K562 (cell line): ENCODE measurements around the gene HOXB1. TPM values are rescaled to one million over a fixed set of nuclear protein-coding genes. Genes with fewer than 3 reads are reported as not detected.
A peak's percentile ranks its signal among the peaks of the same experiment; 100 is the strongest.

Experiments used
- CAMTA2 ChIP-seq: fragments of 250-450 bp; sonication (Bioruptor Pico); conservative IDR thresholded peaks from 2 replicates; pipeline ENCODE4 v1.5.1; 2022
- CBFA2T3 ChIP-seq: fragments of 450-650 bp; IDR thresholded peaks from 2 replicates; pipeline ENCODE4 v1.6.1; 2017
- ETV5 ChIP-seq: sonication (generic); formaldehyde crosslinking; IDR thresholded peaks from 2 replicates; pipeline ENCODE4 v1.4.0; 2020; ENCODE audit warnings: low read depth, mild to moderate bottlenecking, missing genetic modification reagents
- GABPA ChIP-seq: fragments of 200-800 bp; sonication (Bioruptor generic); conservative IDR thresholded peaks from 2 replicates; pipeline ENCODE4 v1.6.1; 2016; ENCODE audit warnings: low read depth, missing genetic modification characterization, missing compliant biosample characterization
- GTF2E2 ChIP-seq: fragments of 200-800 bp; sonication (Bioruptor generic); IDR thresholded peaks from 2 replicates; pipeline ENCODE4 v1.6.1; 2016; ENCODE audit warnings: missing genetic modification characterization, missing compliant biosample characterization
- JUN ChIP-seq, 2 experiments: sonication (generic) in 1 of 2; formaldehyde crosslinking in 1 of 2; IDR thresholded peaks; 2 replicates each; pipeline versions ENCODE4 v1.6.1 to v1.8.0; 2012 to 2022; ENCODE audit warnings: borderline replicate concordance in 2 of 2, mild to moderate bottlenecking in 2 of 2, improper control_type of control experiment in 1 of 2, low read depth in 1 of 2, low read length in 1 of 2, missing genetic modification reagents in 1 of 2
- MAZ ChIP-seq, 2 experiments: fragments of 450-650 bp in 1 of 2; sonication (generic) in 1 of 2; formaldehyde crosslinking; IDR thresholded peaks in 1 of 2; conservative IDR thresholded peaks in 1 of 2; 2 replicates each; pipeline versions ENCODE4 v1.4.0 to v1.5.0; 2020; ENCODE audit warnings: mild to moderate bottlenecking in 1 of 2, missing genetic modification reagents in 1 of 2
- MLLT1 ChIP-seq, 2 experiments: fragments of 450-650 bp; IDR thresholded peaks; 2 replicates each; pipeline ENCODE4 v1.6.1; 2016
- TAL1 ChIP-seq: fragments of 450-650 bp; IDR thresholded peaks from 2 replicates; pipeline ENCODE4 v1.6.1; 2016; ENCODE audit warnings: mild to moderate bottlenecking
- TFAP4 ChIP-seq: sonication (generic); formaldehyde crosslinking; IDR thresholded peaks from 2 replicates; pipeline ENCODE4 v1.8.0; 2022; ENCODE audit warnings: missing genetic modification reagents, mild to moderate bottlenecking, moderate library complexity, borderline replicate concordance
- ZC3H11A ChIP-seq: IDR thresholded peaks from 2 replicates; pipeline ENCODE4 v1.6.1; 2012; ENCODE audit warnings: low read depth, low read length, improper control_type of control experiment
- ZEB2 ChIP-seq: fragments of 450-650 bp; IDR thresholded peaks from 2 replicates; pipeline ENCODE4 v1.6.1; 2016
- ZNF318 ChIP-seq, 2 experiments: fragments of 450-650 bp; IDR thresholded peaks; 2 replicates each; pipeline ENCODE4 v1.6.1; 2016; ENCODE audit warnings: mild to moderate bottlenecking in 2 of 2, borderline replicate concordance in 1 of 2, low read depth in 1 of 2, moderate library complexity in 1 of 2
- polyA plus RNA-seq, 8 experiments: library from polyadenylated mRNA; depleted of rRNA in 4 of 8; stranded (reverse) in 5 of 8; unstranded in 3 of 8; fragments of >200 nt; fragmentation: Nextera tagmentation in 2 of 8; fragmentation: Illumina TruSeq in 1 of 8; extraction: Ambion mirVana in 2 of 8; extraction: Trizol in 1 of 8; gene quantifications; 2 replicates each; pipeline versions ENCODE4 v1.2.1 to v1.2.3, GENCODE V29; 2011 to 2014; ENCODE audit warnings: inconsistent platforms in 1 of 8, missing spikeins in 1 of 8
- total RNA-seq, 7 experiments: library from RNA; depleted of rRNA in 6 of 7; stranded (reverse); fragments of >200 nt in 6 of 7; fragmentation: Illumina TruSeq in 2 of 7; extraction: Trizol in 2 of 7; gene quantifications; 2 replicates each; pipeline versions ENCODE4 v1.2.1 to v1.2.3, GENCODE V29; 2011 to 2021; ENCODE audit warnings: low replicate concordance in 1 of 7

Gene HOXB1
- total and polyA plus RNA-seq, 9 of the 15 experiments (the other 6 are each of a cell fraction or from before 2014, with no cell fraction given) = 0.04 TPM; not detected in 8

GRCh38 chr17:48483471-48484131 lies 47.2 kb downstream of the HOXB1 start (continued):
- TF ChIP-seq ZNF318 (IDR thresholded peaks at IDR 0.05; ENCODE audit: borderline replicate concordance in 1 of 2, low read depth in 1 of 2) = peak in 1 of 2 experiments; percentile 85; a peak in 2 of 4 replicates
- TF ChIP-seq ZC3H11A = no peak
- peak; percentile 56; the same call in 1 of the 2 replicates for TF ChIP-seq JUN (IDR thresholded peaks at IDR 0.05; ENCODE audit: borderline replicate concordance, low read depth, low read length)
- no peak for TF ChIP-seq JUN (CRISPR knock-in tag; IDR thresholded peaks at IDR 0.05; ENCODE audit: borderline replicate concordance)
- TF ChIP-seq CAMTA2 (CRISPR knock-in tag) = no peak
- peak in 1 of 2 experiments; percentile 73; a peak in 1 of 4 replicates for TF ChIP-seq MLLT1 (IDR thresholded peaks at IDR 0.05)
- peak; percentile 72; the same call in 1 of the 2 replicates for TF ChIP-seq ZEB2
- no peak for TF ChIP-seq MAZ (CRISPR knock-in tag; conservative IDR thresholded peaks at IDR 0.05 in 1 of 2, IDR thresholded peaks at IDR 0.05 in 1 of 2)
- TF ChIP-seq GABPA (tag) = peak; percentile 46; the same call in 1 of the 2 replicates
- no peak for TF ChIP-seq GTF2E2 (tag)
- 0 out of 2 replicates have a peak, but pooled peaks have one; percentile 41 for TF ChIP-seq ETV5 (CRISPR knock-in tag)
- TF ChIP-seq TAL1 = 0 out of 2 replicates have a peak, but pooled peaks have one; percentile 14
- peak; percentile 56 for TF ChIP-seq CBFA2T3
- peak; percentile 97 for TF ChIP-seq TFAP4 (CRISPR knock-in tag)
